H9 (cell line): ENCODE measurements around the gene TRAF7. TPM values are rescaled to one million over a fixed set of nuclear protein-coding genes. Genes with fewer than 3 reads are reported as not detected.

Source experiments
- DNase-seq: peaks from one replicate; pipeline ENCODE4 v3.0.0-alpha.2; 2017
- H2AFZ ChIP-seq: one replicate; pipeline ENCODE4 v1.6.1; 2013; ENCODE audit warnings: mild to moderate bottlenecking, low read length, control low read depth, moderate library complexity
- H2AK5ac ChIP-seq: 2 replicates; pipeline ENCODE4 v1.6.1; 2013; ENCODE audit warnings: low read length, control low read depth, mixed read lengths; ENCODE audit not compliant: insufficient read length
- H2BK120ac ChIP-seq: one replicate; pipeline ENCODE4 v1.6.1; 2013; ENCODE audit warnings: low read depth, mild to moderate bottlenecking, low read length, control low read depth, inconsistent platforms; ENCODE audit not compliant: poor library complexity, severe bottlenecking
- H2BK12ac ChIP-seq: 2 replicates; pipeline ENCODE4 v1.6.1; 2013; ENCODE audit warnings: low read length, control low read depth, mixed read lengths, low read depth; ENCODE audit not compliant: insufficient read length
- H2BK15ac ChIP-seq: 2 replicates; pipeline ENCODE4 v1.6.1; 2013; ENCODE audit warnings: low read depth, low read length, control low read depth
- H2BK20ac ChIP-seq: one replicate; pipeline ENCODE4 v1.6.1; 2013; ENCODE audit warnings: low read depth, mild to moderate bottlenecking, low read length, control low read depth, inconsistent platforms; ENCODE audit not compliant: poor library complexity, severe bottlenecking
- H2BK5ac ChIP-seq: 2 replicates; pipeline ENCODE4 v1.6.1; 2013; ENCODE audit warnings: low read length, control low read depth, mixed read lengths; ENCODE audit not compliant: insufficient read length
- H3K14ac ChIP-seq: 2 replicates; pipeline ENCODE4 v1.6.1; 2013; ENCODE audit warnings: low read length, control low read depth; ENCODE audit not compliant: insufficient read depth
- H3K18ac ChIP-seq: 2 replicates; pipeline ENCODE4 v1.6.1; 2013; ENCODE audit warnings: low read depth, mild to moderate bottlenecking, mixed read lengths, low read length, control low read depth; ENCODE audit not compliant: insufficient read length
- H3K23ac ChIP-seq: 2 replicates; pipeline ENCODE4 v1.6.1; 2013; ENCODE audit warnings: low read length, control low read depth, mixed read lengths, low read depth; ENCODE audit not compliant: insufficient read length
- H3K23me2 ChIP-seq: 2 replicates; pipeline ENCODE4 v1.6.1; 2013; ENCODE audit warnings: low read depth, mild to moderate bottlenecking, mixed read lengths, low read length, control low read depth; ENCODE audit not compliant: insufficient read length, poor library complexity, severe bottlenecking
- H3K27ac ChIP-seq: 2 replicates; pipeline ENCODE4 v1.5.1; 2013; ENCODE audit warnings: low read length, control low read depth, mixed read lengths, low read depth; ENCODE audit not compliant: insufficient read length
- H3K27me3 ChIP-seq: 2 replicates; pipeline ENCODE4 v1.6.1; 2013; ENCODE audit warnings: low read length, control low read depth, inconsistent platforms; ENCODE audit not compliant: insufficient read depth
- H3K4ac ChIP-seq: 2 replicates; pipeline ENCODE4 v1.6.1; 2013; ENCODE audit warnings: low read depth, mild to moderate bottlenecking, control low read depth, inconsistent platforms, low read length, moderate library complexity
- H3K4me1 ChIP-seq: 2 replicates; pipeline ENCODE4 v1.6.1; 2013; ENCODE audit warnings: low read length, control low read depth, inconsistent platforms; ENCODE audit not compliant: insufficient read depth
- H3K4me2 ChIP-seq: 2 replicates; pipeline ENCODE4 v1.6.1; 2013; ENCODE audit warnings: low read length, control low read depth, mixed read lengths; ENCODE audit not compliant: insufficient read length, insufficient read depth
- H3K56ac ChIP-seq: 2 replicates; pipeline ENCODE4 v1.6.1; 2013; ENCODE audit warnings: low read depth, mild to moderate bottlenecking, mixed read lengths, low read length, control low read depth; ENCODE audit not compliant: insufficient read length
- H3K79me1 ChIP-seq: 2 replicates; pipeline ENCODE4 v1.6.1; 2013; ENCODE audit warnings: low read depth, mild to moderate bottlenecking, moderate library complexity, low read length, control low read depth, inconsistent platforms; ENCODE audit not compliant: insufficient read depth, poor library complexity, severe bottlenecking
- H3K79me2 ChIP-seq: 2 replicates; pipeline ENCODE4 v1.6.1; 2013; ENCODE audit warnings: low read length, control low read depth, inconsistent platforms; ENCODE audit not compliant: insufficient read depth
- H3K9ac ChIP-seq: 2 replicates; pipeline ENCODE4 v1.6.1; 2013; ENCODE audit warnings: low read length, control low read depth, mixed read lengths; ENCODE audit not compliant: insufficient read length; ENCODE audit errors: extremely low read depth
- H3K9me3 ChIP-seq: one replicate; pipeline ENCODE4 v1.6.1; 2013; ENCODE audit warnings: low read depth, low read length, inconsistent platforms; ENCODE audit not compliant: control insufficient read depth
- H3T11ph ChIP-seq: one replicate; pipeline ENCODE4 v1.6.1; 2013; ENCODE audit warnings: mild to moderate bottlenecking, low read length, control low read depth, inconsistent platforms
- H4K20me1 ChIP-seq: one replicate; pipeline ENCODE4 v1.6.1; 2013; ENCODE audit not compliant: control insufficient read depth, insufficient read length, insufficient read depth
- H4K5ac ChIP-seq: 2 replicates; pipeline ENCODE4 v1.6.1; 2013; ENCODE audit warnings: low read depth, mild to moderate bottlenecking, mixed read lengths, low read length, control low read depth; ENCODE audit not compliant: insufficient read length
- H4K8ac ChIP-seq: replicated peaks from 2 replicates; pipeline ENCODE4 v1.6.1; 2013; ENCODE audit warnings: low read length, control low read depth, mixed read lengths, low read depth; ENCODE audit not compliant: insufficient read length
- H4K91ac ChIP-seq: 2 replicates; pipeline ENCODE4 v1.6.1; 2013; ENCODE audit warnings: low read depth, mild to moderate bottlenecking, moderate library complexity, mixed read lengths, low read length, control low read depth; ENCODE audit not compliant: insufficient read length
- H3K27ac Mint-ChIP-seq, 3 experiments: 2 replicates in 2 of 3; 3 replicates in 1 of 3; pipeline ENCODE4 v1.8.0; 2020 to 2021; ENCODE audit warnings: mixed read lengths in 3 of 3, mild to moderate bottlenecking in 1 of 3, moderate library complexity in 1 of 3
- H3K27me3 Mint-ChIP-seq: 2 replicates; pipeline ENCODE4 v1.8.0; 2021; ENCODE audit warnings: low read depth, mild to moderate bottlenecking, moderate library complexity, mixed read lengths
- H3K36me3 Mint-ChIP-seq, 3 experiments: 2 replicates in 2 of 3; 3 replicates in 1 of 3; pipeline ENCODE4 v1.8.0; 2020 to 2021; ENCODE audit warnings: low read depth in 3 of 3, mixed read lengths in 3 of 3; ENCODE audit not compliant: insufficient read depth in 1 of 3
- H3K4me1 Mint-ChIP-seq, 2 experiments: 2 replicates each; pipeline ENCODE4 v1.8.0; 2020; ENCODE audit warnings: mixed read lengths in 2 of 2
- H3K4me3 Mint-ChIP-seq, 2 experiments: 2 replicates in 1 of 2; 3 replicates in 1 of 2; pipeline ENCODE4 v1.8.0; 2020 to 2021; ENCODE audit warnings: mild to moderate bottlenecking in 2 of 2, mixed read lengths in 2 of 2, moderate library complexity in 1 of 2
- H3K9me3 Mint-ChIP-seq, 2 experiments: 2 replicates in 1 of 2; 3 replicates in 1 of 2; pipeline ENCODE4 v1.8.0; 2020; ENCODE audit warnings: mild to moderate bottlenecking in 2 of 2, mixed read lengths in 2 of 2, moderate library complexity in 1 of 2
- WGBS: extraction: QIAGEN DNeasy Blood & Tissue Kit; methylation state at CpG from one replicate; pipeline ENCODE4 v1.1.7; 2013; ENCODE audit warnings: missing lambda C conversion rate, low lambda C conversion rate, mixed read lengths; ENCODE audit not compliant: insufficient read length; ENCODE audit errors: extremely low coverage; 5-methylcytosine and 5-hydroxymethylcytosine counted together
- total RNA-seq: library from RNA; stranded (reverse); gene quantifications from 2 replicates; pipeline ENCODE4 v1.2.1, GENCODE V29; 2021
- TF ChIP-seq, protein P1 (sequence below): fragments of 200-600 bp; sonication (generic); conservative IDR thresholded peaks from 3 replicates; pipeline ENCODE4 v1.8.0; 2021; ENCODE audit warnings: antibody characterized with exemption, mild to moderate bottlenecking

TRAF7 gene
- total RNA-seq, 1 experiment from 2014 or later: 108 TPM

- Histone ChIP-seq H2AFZ (no peak overlapping the region), H3K27me3 (no peaks in the 10 kb centered on the region), H3T11ph (no peak overlapping the region), H2BK12ac (no peak overlapping the region), H2BK20ac (no peak overlapping the region), H3K27ac (no peak overlapping the region), H2BK120ac (no peak overlapping the region), H2BK15ac (no peak overlapping the region; the same call in 1 of the 2 replicates), H3K4me2 (no peak overlapping the region), H3K18ac (no peak overlapping the region), H3K4me1 (no peaks in the 10 kb centered on the region), H3K14ac (no peak overlapping the region), H4K5ac (no peak overlapping the region), H4K91ac (no peak overlapping the region), H4K8ac (no peak overlapping the region), H3K9ac (no peak overlapping the region), H2BK5ac (no peak overlapping the region), H4K20me1 (peaks cover 2% of the 10 kb centered on the region), H3K79me2 (peaks cover 8% of the 10 kb centered on the region; the same call in 1 of the 2 replicates), H3K56ac (no peak overlapping the region), H3K23ac (no peak overlapping the region), H3K4ac (no peak overlapping the region), H2AK5ac (no peak overlapping the region), H3K79me1 (no peaks in the 10 kb centered on the region), H3K23me2 (no peaks in the 10 kb centered on the region), H3K9me3 (no peaks in the 10 kb centered on the region)
- Mint-ChIP-seq H3K27ac (peak overlapping the region in 2 of 3 experiments; percentile 49 to 52; a peak in 2 of 7 replicates), H3K4me1 (no peaks in the 10 kb centered on the region), H3K4me3 (no peak overlapping the region), H3K36me3 (peaks cover 9 to 31% (median 31%) of the 10 kb centered on the region in 3 experiments), H3K27me3 (no peaks in the 10 kb centered on the region), H3K9me3 (no peaks in the 10 kb centered on the region)
- no peak for DNase-seq
- no CpG with 5 or more reads among the region's 17 CpGs for WGBS
- TF ChIP-seq, protein P1, sequence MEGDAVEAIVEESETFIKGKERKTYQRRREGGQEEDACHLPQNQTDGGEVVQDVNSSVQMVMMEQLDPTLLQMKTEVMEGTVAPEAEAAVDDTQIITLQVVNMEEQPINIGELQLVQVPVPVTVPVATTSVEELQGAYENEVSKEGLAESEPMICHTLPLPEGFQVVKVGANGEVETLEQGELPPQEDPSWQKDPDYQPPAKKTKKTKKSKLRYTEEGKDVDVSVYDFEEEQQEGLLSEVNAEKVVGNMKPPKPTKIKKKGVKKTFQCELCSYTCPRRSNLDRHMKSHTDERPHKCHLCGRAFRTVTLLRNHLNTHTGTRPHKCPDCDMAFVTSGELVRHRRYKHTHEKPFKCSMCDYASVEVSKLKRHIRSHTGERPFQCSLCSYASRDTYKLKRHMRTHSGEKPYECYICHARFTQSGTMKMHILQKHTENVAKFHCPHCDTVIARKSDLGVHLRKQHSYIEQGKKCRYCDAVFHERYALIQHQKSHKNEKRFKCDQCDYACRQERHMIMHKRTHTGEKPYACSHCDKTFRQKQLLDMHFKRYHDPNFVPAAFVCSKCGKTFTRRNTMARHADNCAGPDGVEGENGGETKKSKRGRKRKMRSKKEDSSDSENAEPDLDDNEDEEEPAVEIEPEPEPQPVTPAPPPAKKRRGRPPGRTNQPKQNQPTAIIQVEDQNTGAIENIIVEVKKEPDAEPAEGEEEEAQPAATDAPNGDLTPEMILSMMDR: no peak
Observed at GRCh38 chr16:2166263-2167067, 10.9 kb downstream of the TRAF7 start.
